HG03432 (cell line): ENCODE results near the gene RBX1.
A peak's percentile ranks its signal among the peaks of the same experiment; 100 is the strongest.

Experiments
- ATAC-seq: cut with Tn5 transposase; IDR thresholded peaks from one replicate; pipeline ENCODE4 v1.9.1; 2021; ENCODE audit warnings: mild to moderate bottlenecking, moderate library complexity; ENCODE audit not compliant: unreplicated experiment

The RBX1 gene

GRCh38 chr22:41021613-41022454 is 70.7 kb downstream of the RBX1 start:
- peak; percentile 69 for ATAC-seq

GRCh38 chr22:41022470-41023298 is 71.5 kb downstream of the RBX1 start:
- peak; percentile 64 for ATAC-seq
